H9 (cell line): Measurements from ENCODE around the gene POLH. TPM values are rescaled to one million over a fixed set of nuclear protein-coding genes. Genes with fewer than 3 reads are reported as not detected.
"Not testable (repeated sequence)": the region's sequence is repeated elsewhere in the genome, so short reads cannot be mapped to it uniquely, and the experiment has no call there.

Experiments
- DNase-seq: peaks from one replicate; pipeline ENCODE4 v3.0.0-alpha.2; 2017
- H2AFZ ChIP-seq: one replicate; pipeline ENCODE4 v1.6.1; 2013; ENCODE audit warnings: mild to moderate bottlenecking, low read length, control low read depth, moderate library complexity
- H2AK5ac ChIP-seq: 2 replicates; pipeline ENCODE4 v1.6.1; 2013; ENCODE audit warnings: low read length, control low read depth, mixed read lengths; ENCODE audit not compliant: insufficient read length
- H2BK120ac ChIP-seq: one replicate; pipeline ENCODE4 v1.6.1; 2013; ENCODE audit warnings: low read depth, mild to moderate bottlenecking, low read length, control low read depth, inconsistent platforms; ENCODE audit not compliant: poor library complexity, severe bottlenecking
- H2BK12ac ChIP-seq: 2 replicates; pipeline ENCODE4 v1.6.1; 2013; ENCODE audit warnings: low read length, control low read depth, mixed read lengths, low read depth; ENCODE audit not compliant: insufficient read length
- H2BK15ac ChIP-seq: 2 replicates; pipeline ENCODE4 v1.6.1; 2013; ENCODE audit warnings: low read depth, low read length, control low read depth
- H2BK20ac ChIP-seq: one replicate; pipeline ENCODE4 v1.6.1; 2013; ENCODE audit warnings: low read depth, mild to moderate bottlenecking, low read length, control low read depth, inconsistent platforms; ENCODE audit not compliant: poor library complexity, severe bottlenecking
- H2BK5ac ChIP-seq: 2 replicates; pipeline ENCODE4 v1.6.1; 2013; ENCODE audit warnings: low read length, control low read depth, mixed read lengths; ENCODE audit not compliant: insufficient read length
- H3K14ac ChIP-seq: 2 replicates; pipeline ENCODE4 v1.6.1; 2013; ENCODE audit warnings: low read length, control low read depth; ENCODE audit not compliant: insufficient read depth
- H3K18ac ChIP-seq: 2 replicates; pipeline ENCODE4 v1.6.1; 2013; ENCODE audit warnings: low read depth, mild to moderate bottlenecking, mixed read lengths, low read length, control low read depth; ENCODE audit not compliant: insufficient read length
- H3K23ac ChIP-seq: 2 replicates; pipeline ENCODE4 v1.6.1; 2013; ENCODE audit warnings: low read length, control low read depth, mixed read lengths, low read depth; ENCODE audit not compliant: insufficient read length
- H3K23me2 ChIP-seq: 2 replicates; pipeline ENCODE4 v1.6.1; 2013; ENCODE audit warnings: low read depth, mild to moderate bottlenecking, mixed read lengths, low read length, control low read depth; ENCODE audit not compliant: insufficient read length, poor library complexity, severe bottlenecking
- H3K27ac ChIP-seq: 2 replicates; pipeline ENCODE4 v1.5.1; 2013; ENCODE audit warnings: low read length, control low read depth, mixed read lengths, low read depth; ENCODE audit not compliant: insufficient read length
- H3K27me3 ChIP-seq: 2 replicates; pipeline ENCODE4 v1.6.1; 2013; ENCODE audit warnings: low read length, control low read depth, inconsistent platforms; ENCODE audit not compliant: insufficient read depth
- H3K4ac ChIP-seq: 2 replicates; pipeline ENCODE4 v1.6.1; 2013; ENCODE audit warnings: low read depth, mild to moderate bottlenecking, control low read depth, inconsistent platforms, low read length, moderate library complexity
- H3K4me1 ChIP-seq: 2 replicates; pipeline ENCODE4 v1.6.1; 2013; ENCODE audit warnings: low read length, control low read depth, inconsistent platforms; ENCODE audit not compliant: insufficient read depth
- H3K4me2 ChIP-seq: 2 replicates; pipeline ENCODE4 v1.6.1; 2013; ENCODE audit warnings: low read length, control low read depth, mixed read lengths; ENCODE audit not compliant: insufficient read length, insufficient read depth
- H3K56ac ChIP-seq: 2 replicates; pipeline ENCODE4 v1.6.1; 2013; ENCODE audit warnings: low read depth, mild to moderate bottlenecking, mixed read lengths, low read length, control low read depth; ENCODE audit not compliant: insufficient read length
- H3K79me1 ChIP-seq: 2 replicates; pipeline ENCODE4 v1.6.1; 2013; ENCODE audit warnings: low read depth, mild to moderate bottlenecking, moderate library complexity, low read length, control low read depth, inconsistent platforms; ENCODE audit not compliant: insufficient read depth, poor library complexity, severe bottlenecking
- H3K79me2 ChIP-seq: 2 replicates; pipeline ENCODE4 v1.6.1; 2013; ENCODE audit warnings: low read length, control low read depth, inconsistent platforms; ENCODE audit not compliant: insufficient read depth
- H3K9ac ChIP-seq: 2 replicates; pipeline ENCODE4 v1.6.1; 2013; ENCODE audit warnings: low read length, control low read depth, mixed read lengths; ENCODE audit not compliant: insufficient read length; ENCODE audit errors: extremely low read depth
- H3K9me3 ChIP-seq: one replicate; pipeline ENCODE4 v1.6.1; 2013; ENCODE audit warnings: low read depth, low read length, inconsistent platforms; ENCODE audit not compliant: control insufficient read depth
- H3T11ph ChIP-seq: one replicate; pipeline ENCODE4 v1.6.1; 2013; ENCODE audit warnings: mild to moderate bottlenecking, low read length, control low read depth, inconsistent platforms
- H4K20me1 ChIP-seq: one replicate; pipeline ENCODE4 v1.6.1; 2013; ENCODE audit not compliant: control insufficient read depth, insufficient read length, insufficient read depth
- H4K5ac ChIP-seq: 2 replicates; pipeline ENCODE4 v1.6.1; 2013; ENCODE audit warnings: low read depth, mild to moderate bottlenecking, mixed read lengths, low read length, control low read depth; ENCODE audit not compliant: insufficient read length
- H4K8ac ChIP-seq: replicated peaks from 2 replicates; pipeline ENCODE4 v1.6.1; 2013; ENCODE audit warnings: low read length, control low read depth, mixed read lengths, low read depth; ENCODE audit not compliant: insufficient read length
- H4K91ac ChIP-seq: 2 replicates; pipeline ENCODE4 v1.6.1; 2013; ENCODE audit warnings: low read depth, mild to moderate bottlenecking, moderate library complexity, mixed read lengths, low read length, control low read depth; ENCODE audit not compliant: insufficient read length
- H3K27ac Mint-ChIP-seq, 3 experiments: 2 replicates in 2 of 3; 3 replicates in 1 of 3; pipeline ENCODE4 v1.8.0; 2020 to 2021; ENCODE audit warnings: mixed read lengths in 3 of 3, mild to moderate bottlenecking in 1 of 3, moderate library complexity in 1 of 3
- H3K27me3 Mint-ChIP-seq: 2 replicates; pipeline ENCODE4 v1.8.0; 2021; ENCODE audit warnings: low read depth, mild to moderate bottlenecking, moderate library complexity, mixed read lengths
- H3K36me3 Mint-ChIP-seq, 3 experiments: 2 replicates in 2 of 3; 3 replicates in 1 of 3; pipeline ENCODE4 v1.8.0; 2020 to 2021; ENCODE audit warnings: low read depth in 3 of 3, mixed read lengths in 3 of 3; ENCODE audit not compliant: insufficient read depth in 1 of 3
- H3K4me1 Mint-ChIP-seq, 2 experiments: 2 replicates each; pipeline ENCODE4 v1.8.0; 2020; ENCODE audit warnings: mixed read lengths in 2 of 2
- H3K4me3 Mint-ChIP-seq, 2 experiments: 2 replicates in 1 of 2; 3 replicates in 1 of 2; pipeline ENCODE4 v1.8.0; 2020 to 2021; ENCODE audit warnings: mild to moderate bottlenecking in 2 of 2, mixed read lengths in 2 of 2, moderate library complexity in 1 of 2
- H3K9me3 Mint-ChIP-seq, 2 experiments: 2 replicates in 1 of 2; 3 replicates in 1 of 2; pipeline ENCODE4 v1.8.0; 2020; ENCODE audit warnings: mild to moderate bottlenecking in 2 of 2, mixed read lengths in 2 of 2, moderate library complexity in 1 of 2
- CTCF ChIP-seq: fragments of 200-600 bp; sonication (generic); conservative IDR thresholded peaks from 3 replicates; pipeline ENCODE4 v1.8.0; 2021; ENCODE audit warnings: antibody characterized with exemption, mild to moderate bottlenecking
- WGBS: extraction: QIAGEN DNeasy Blood & Tissue Kit; methylation state at CpG from one replicate; pipeline ENCODE4 v1.1.7; 2013; ENCODE audit warnings: missing lambda C conversion rate, low lambda C conversion rate, mixed read lengths; ENCODE audit not compliant: insufficient read length; ENCODE audit errors: extremely low coverage; 5-methylcytosine and 5-hydroxymethylcytosine counted together
- total RNA-seq: library from RNA; stranded (reverse); gene quantifications from 2 replicates; pipeline ENCODE4 v1.2.1, GENCODE V29; 2021

POLH gene
- total RNA-seq, 1 experiment from 2014 or later = 12.6 TPM

- Histone ChIP-seq H4K20me1 (no peaks in the 10 kb centered on the region), H2BK5ac (no peak overlapping the region), H2AFZ (no peak overlapping the region), H2BK20ac (no peak overlapping the region), H3K27me3 (no peaks in the 10 kb centered on the region), H3K79me2 (no peaks in the 10 kb centered on the region), H3K23me2 (no peaks in the 10 kb centered on the region), H2BK12ac (no peak overlapping the region), H3K4me2 (no peak overlapping the region), H3K4ac (no peak overlapping the region), H3K4me1 (no peaks in the 10 kb centered on the region), H3T11ph (no peak overlapping the region), H2BK120ac (no peak overlapping the region), H3K18ac (no peak overlapping the region), H3K56ac (no peak overlapping the region), H3K27ac (no peak overlapping the region), H3K9ac (no peak overlapping the region), H4K5ac (no peak overlapping the region), H4K91ac (no peak overlapping the region), H3K79me1 (no peaks in the 10 kb centered on the region), H2AK5ac (no peak overlapping the region), H3K14ac (no peak overlapping the region), H3K23ac (no peak overlapping the region), H4K8ac (no peak overlapping the region), H2BK15ac (no peak overlapping the region), H3K9me3 (no peaks in the 10 kb centered on the region)
- H3K4me1 Mint-ChIP-seq = no peaks in the 10 kb centered on the region
- no peak overlapping the region for H3K27ac Mint-ChIP-seq
- H3K9me3 Mint-ChIP-seq = no peaks in the 10 kb centered on the region
- no peak for DNase-seq
- no CpG with 5 or more reads among the region's 1 CpG for WGBS
- no peaks in the 10 kb centered on the region for H3K27me3 Mint-ChIP-seq
- TF ChIP-seq CTCF = no peak
- peaks cover 32 to 69% (median 58%) of the 10 kb centered on the region in 3 experiments; a peak in 6 of 7 replicates for H3K36me3 Mint-ChIP-seq
- H3K4me3 Mint-ChIP-seq = no peak overlapping the region
Measured at GRCh38 chr6:43532201-43532600, 43.8 kb upstream of the POLH start.

- H3K9me3 ChIP-seq, H3K9ac ChIP-seq, H4K8ac ChIP-seq, H3K14ac ChIP-seq, H3K4me3 Mint-ChIP-seq, H3K27me3 Mint-ChIP-seq, H2BK120ac ChIP-seq, H3K79me2 ChIP-seq, H3K56ac ChIP-seq, H3K27ac Mint-ChIP-seq, H4K5ac ChIP-seq, H3K9me3 Mint-ChIP-seq, H3K23me2 ChIP-seq, H4K20me1 ChIP-seq, H2BK12ac ChIP-seq, DNase-seq, H3K4me2 ChIP-seq, H3K4me1 Mint-ChIP-seq, H3K27ac ChIP-seq, H3K27me3 ChIP-seq, H3K4me1 ChIP-seq, H2BK20ac ChIP-seq, H2BK5ac ChIP-seq, H3K79me1 ChIP-seq, H3K18ac ChIP-seq, H2AFZ ChIP-seq, H3T11ph ChIP-seq, H2BK15ac ChIP-seq, H4K91ac ChIP-seq, H3K4ac ChIP-seq, H2AK5ac ChIP-seq, H3K23ac ChIP-seq: not testable (repeated sequence)
- H3K36me3 Mint-ChIP-seq = peaks cover 26 to 77% (median 47%) of the 10 kb centered on the region in 3 experiments; a peak in 6 of 7 replicates
- no CpG with 5 or more reads among the region's 17 CpGs for WGBS
Measured at GRCh38 chr6:43538986-43539385, 37.0 kb upstream of the POLH start.
